ENCODE measurements around the gene LIPM. TPM values are rescaled to one million over a fixed set of nuclear protein-coding genes. Genes with fewer than 3 reads are reported as not detected.

LIPM gene
- polyA plus RNA-seq, 4 donors: 0.13 TPM; not detected in 3

GRCh38 chr10:88838766-88839350, 36.3 kb downstream of the LIPM start:
- no peaks in the 10 kb centered on the region for H3K27me3 ChIP-seq (ENCODE audit: control insufficient read depth in 3 of 3, insufficient read depth in 3 of 3, low read length in 3 of 3)
- FAIRE-seq: no peak
- H3K36me3 ChIP-seq (ENCODE audit: control insufficient read depth in 3 of 3, insufficient read depth in 2 of 3, low read depth in 1 of 3, low read length in 3 of 3): no peaks in the 10 kb centered on the region
- H3K9me3 ChIP-seq (ENCODE audit: control insufficient read depth in 2 of 2, insufficient read depth in 1 of 2, low read depth in 1 of 2, low read length in 1 of 2): no peaks in the 10 kb centered on the region
- DNase-seq: no peak
- H3K4me3 ChIP-seq (ENCODE audit: low read depth in 1 of 3, low read length in 3 of 3): no peak overlapping the region
- H3K27ac ChIP-seq (ENCODE audit: low read depth in 1 of 3, low read length in 2 of 3): no peak overlapping the region
- 88 to 93% (median 93%) methylated on average over 5 of the region's 5 CpGs for WGBS, 3 donors
- peaks cover 0 to 16% (median 7%) of the 10 kb centered on the region in 3 donors for H3K4me1 ChIP-seq (ENCODE audit: control insufficient read depth in 3 of 3, insufficient read depth in 2 of 3, low read depth in 1 of 3, low read length in 2 of 3)

GRCh38 chr10:88840104-88840503, 37.6 kb downstream of the LIPM start:
- Histone ChIP-seq H3K4me1 (ENCODE audit: control insufficient read depth in 3 of 3, insufficient read depth in 2 of 3, low read depth in 1 of 3, low read length in 2 of 3) (peaks cover 0 to 16% (median 7%) of the 10 kb centered on the region in 3 donors), H3K4me3 (ENCODE audit: low read depth in 1 of 3, low read length in 3 of 3) (no peak overlapping the region), H3K9me3 (ENCODE audit: control insufficient read depth in 2 of 2, insufficient read depth in 1 of 2, low read depth in 1 of 2, low read length in 1 of 2) (no peaks in the 10 kb centered on the region), H3K27ac (ENCODE audit: low read depth in 1 of 3, low read length in 2 of 3) (peak overlapping the region in 1 of 3 donors; percentile 64), H3K36me3 (ENCODE audit: control insufficient read depth in 3 of 3, insufficient read depth in 2 of 3, low read depth in 1 of 3, low read length in 3 of 3) (no peaks in the 10 kb centered on the region), H3K27me3 (ENCODE audit: control insufficient read depth in 3 of 3, insufficient read depth in 3 of 3, low read length in 3 of 3) (no peaks in the 10 kb centered on the region)
- peak; percentile 41 for FAIRE-seq
- peak; percentile 80 to 81 for DNase-seq
- 12 to 66% (median 32%) methylated on average over 3 of the region's 3 CpGs for WGBS, 3 donors

GRCh38 chr10:88840881-88841280, 38.4 kb downstream of the LIPM start:
- no peak for FAIRE-seq

GRCh38 chr10:88841316-88842111, 39.0 kb downstream of the LIPM start:
- H3K36me3 ChIP-seq (ENCODE audit: control insufficient read depth in 3 of 3, insufficient read depth in 2 of 3, low read depth in 1 of 3, low read length in 3 of 3): no peaks in the 10 kb centered on the region
- peaks cover 0 to 2% of the 10 kb centered on the region in 2 donors for H3K9me3 ChIP-seq (ENCODE audit: control insufficient read depth in 2 of 2, insufficient read depth in 1 of 2, low read depth in 1 of 2, low read length in 1 of 2)
- FAIRE-seq: no peak
- peak in 1 of 2 donors; percentile 34 for DNase-seq
- H3K27ac ChIP-seq (ENCODE audit: low read depth in 1 of 3, low read length in 2 of 3): peak overlapping the region in 1 of 3 donors; percentile 50
- WGBS, 3 donors: 75 to 81% (median 78%) methylated on average over 6 of the region's 6 CpGs
- peaks cover 0 to 16% (median 7%) of the 10 kb centered on the region in 3 donors for H3K4me1 ChIP-seq (ENCODE audit: control insufficient read depth in 3 of 3, insufficient read depth in 2 of 3, low read depth in 1 of 3, low read length in 2 of 3)
- no peak overlapping the region for H3K4me3 ChIP-seq (ENCODE audit: low read depth in 1 of 3, low read length in 3 of 3)
- H3K27me3 ChIP-seq (ENCODE audit: control insufficient read depth in 3 of 3, insufficient read depth in 3 of 3, low read length in 3 of 3): no peaks in the 10 kb centered on the region

More at GRCh38 chr10:88840881-88841280, 38.4 kb downstream of the LIPM start:
- Histone ChIP-seq H3K9me3 (ENCODE audit: control insufficient read depth in 2 of 2, insufficient read depth in 1 of 2, low read depth in 1 of 2, low read length in 1 of 2) (no peaks in the 10 kb centered on the region), H3K36me3 (ENCODE audit: control insufficient read depth in 3 of 3, insufficient read depth in 2 of 3, low read depth in 1 of 3, low read length in 3 of 3) (no peaks in the 10 kb centered on the region), H3K4me3 (ENCODE audit: low read depth in 1 of 3, low read length in 3 of 3) (no peak overlapping the region), H3K4me1 (ENCODE audit: control insufficient read depth in 3 of 3, insufficient read depth in 2 of 3, low read depth in 1 of 3, low read length in 2 of 3) (peaks cover 0 to 16% (median 7%) of the 10 kb centered on the region in 3 donors), H3K27ac (ENCODE audit: low read depth in 1 of 3, low read length in 2 of 3) (peak overlapping the region in 2 of 3 donors; percentile 50 to 64), H3K27me3 (ENCODE audit: control insufficient read depth in 3 of 3, insufficient read depth in 3 of 3, low read length in 3 of 3) (no peaks in the 10 kb centered on the region)
- DNase-seq: no peak
- 76 to 84% (median 80%) methylated on average over 5 of the region's 5 CpGs for WGBS, 3 donors

GRCh38 chr10:88843171-88843570, 40.6 kb downstream of the LIPM start:
- H3K27ac ChIP-seq (ENCODE audit: low read depth in 1 of 3, low read length in 2 of 3): no peak overlapping the region
- peaks cover 0 to 16% (median 7%) of the 10 kb centered on the region in 3 donors for H3K4me1 ChIP-seq (ENCODE audit: control insufficient read depth in 3 of 3, insufficient read depth in 2 of 3, low read depth in 1 of 3, low read length in 2 of 3)
- H3K36me3 ChIP-seq (ENCODE audit: control insufficient read depth in 3 of 3, insufficient read depth in 2 of 3, low read depth in 1 of 3, low read length in 3 of 3): no peaks in the 10 kb centered on the region
- FAIRE-seq (no peak), DNase-seq (no peak)
- peaks cover 0 to 4% of the 10 kb centered on the region in 2 donors for H3K9me3 ChIP-seq (ENCODE audit: control insufficient read depth in 2 of 2, insufficient read depth in 1 of 2, low read depth in 1 of 2, low read length in 1 of 2)
- no peaks in the 10 kb centered on the region for H3K27me3 ChIP-seq (ENCODE audit: control insufficient read depth in 3 of 3, insufficient read depth in 3 of 3, low read length in 3 of 3)
- WGBS, 3 donors: 88 to 95% (median 92%) methylated on average over 4 of the region's 4 CpGs
- H3K4me3 ChIP-seq (ENCODE audit: low read depth in 1 of 3, low read length in 3 of 3): no peak overlapping the region

GRCh38 chr10:88848499-88848898, 46.0 kb downstream of the LIPM start:
- no peak overlapping the region for H3K27ac ChIP-seq (ENCODE audit: low read depth in 1 of 3, low read length in 2 of 3)
- no peaks in the 10 kb centered on the region for H3K27me3 ChIP-seq (ENCODE audit: control insufficient read depth in 3 of 3, insufficient read depth in 3 of 3, low read length in 3 of 3)
- WGBS, 3 donors: 0 to 17% (median 10%) methylated on average over 1 of the region's 1 CpG
- H3K9me3 ChIP-seq (ENCODE audit: control insufficient read depth in 2 of 2, insufficient read depth in 1 of 2, low read depth in 1 of 2, low read length in 1 of 2): peaks cover 0 to 4% of the 10 kb centered on the region in 2 donors
- H3K4me1 ChIP-seq (ENCODE audit: control insufficient read depth in 3 of 3, insufficient read depth in 2 of 3, low read depth in 1 of 3, low read length in 2 of 3): peaks cover 0 to 8% (median 3%) of the 10 kb centered on the region in 3 donors
- H3K36me3 ChIP-seq (ENCODE audit: control insufficient read depth in 3 of 3, insufficient read depth in 2 of 3, low read depth in 1 of 3, low read length in 3 of 3): no peaks in the 10 kb centered on the region
- DNase-seq (peak in 1 of 2 donors; percentile 58), FAIRE-seq (no peak)
- no peak overlapping the region for H3K4me3 ChIP-seq (ENCODE audit: low read depth in 1 of 3, low read length in 3 of 3)

- peaks cover 0 to 4% of the 10 kb centered on the region in 2 donors for H3K9me3 ChIP-seq (ENCODE audit: control insufficient read depth in 2 of 2, insufficient read depth in 1 of 2, low read depth in 1 of 2, low read length in 1 of 2)
- no peak overlapping the region for H3K27ac ChIP-seq (ENCODE audit: low read depth in 1 of 3, low read length in 2 of 3)
- peaks cover 0 to 8% (median 3%) of the 10 kb centered on the region in 3 donors for H3K4me1 ChIP-seq (ENCODE audit: control insufficient read depth in 3 of 3, insufficient read depth in 2 of 3, low read depth in 1 of 3, low read length in 2 of 3)
- no peaks in the 10 kb centered on the region for H3K27me3 ChIP-seq (ENCODE audit: control insufficient read depth in 3 of 3, insufficient read depth in 3 of 3, low read length in 3 of 3)
- FAIRE-seq (no peak), DNase-seq (no peak)
- H3K36me3 ChIP-seq (ENCODE audit: control insufficient read depth in 3 of 3, insufficient read depth in 2 of 3, low read depth in 1 of 3, low read length in 3 of 3): no peaks in the 10 kb centered on the region
- 60 to 91% (median 82%) methylated on average over 1 of the region's 1 CpG for WGBS, 3 donors
- no peak overlapping the region for H3K4me3 ChIP-seq (ENCODE audit: low read depth in 1 of 3, low read length in 3 of 3)
Measured at GRCh38 chr10:88849234-88849633, 46.7 kb downstream of the LIPM start.

GRCh38 chr10:88850712-88851111, 48.2 kb downstream of the LIPM start:
- peaks cover 0 to 8% (median 7%) of the 10 kb centered on the region in 3 donors for H3K4me1 ChIP-seq (ENCODE audit: control insufficient read depth in 3 of 3, insufficient read depth in 2 of 3, low read depth in 1 of 3, low read length in 2 of 3)
- DNase-seq: no peak
- 10 to 55% (median 33%) methylated on average over 1 of the region's 1 CpG for WGBS, 3 donors
- peak overlapping the region in 1 of 3 donors; percentile 26 for H3K4me3 ChIP-seq (ENCODE audit: low read depth in 1 of 3, low read length in 3 of 3)
- peaks cover 0 to 4% of the 10 kb centered on the region in 2 donors for H3K9me3 ChIP-seq (ENCODE audit: control insufficient read depth in 2 of 2, insufficient read depth in 1 of 2, low read depth in 1 of 2, low read length in 1 of 2)
- no peak for FAIRE-seq
- H3K36me3 ChIP-seq (ENCODE audit: control insufficient read depth in 3 of 3, insufficient read depth in 2 of 3, low read depth in 1 of 3, low read length in 3 of 3): no peaks in the 10 kb centered on the region
- peak overlapping the region in 1 of 3 donors; percentile 77 for H3K27ac ChIP-seq (ENCODE audit: low read depth in 1 of 3, low read length in 2 of 3)
- H3K27me3 ChIP-seq (ENCODE audit: control insufficient read depth in 3 of 3, insufficient read depth in 3 of 3, low read length in 3 of 3): no peaks in the 10 kb centered on the region

Measured in small intestine (tissue), 7 donors.